ENCODE measurements around the gene FOXP1. TPM values are rescaled to one million over a fixed set of nuclear protein-coding genes. Genes with fewer than 3 reads are reported as not detected.

FOXP1 gene
- total RNA-seq, 1 donor from 2014 or later: 27.3 TPM

DNA sequence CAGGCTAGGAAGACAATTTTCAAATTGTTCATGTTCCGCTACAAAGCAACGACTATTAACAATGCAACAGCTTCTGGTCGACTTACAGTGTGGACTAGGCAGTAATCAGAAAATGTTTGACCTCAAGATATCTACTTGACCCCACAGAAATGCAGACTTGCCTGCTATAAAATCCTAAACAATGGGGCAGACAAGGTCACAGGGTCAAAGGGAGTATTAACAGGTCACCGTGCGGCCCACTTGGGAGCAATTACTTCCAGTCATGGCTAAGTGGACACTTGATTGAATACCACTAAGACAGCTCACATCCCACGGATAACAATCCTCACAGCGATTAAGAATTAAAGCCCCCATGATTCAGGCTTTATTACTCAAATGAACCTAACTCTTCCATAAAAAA, 58.9 kb downstream of the FOXP1 start:
- H3K36me3 ChIP-seq: no peaks in the 10 kb centered on the region

DNA sequence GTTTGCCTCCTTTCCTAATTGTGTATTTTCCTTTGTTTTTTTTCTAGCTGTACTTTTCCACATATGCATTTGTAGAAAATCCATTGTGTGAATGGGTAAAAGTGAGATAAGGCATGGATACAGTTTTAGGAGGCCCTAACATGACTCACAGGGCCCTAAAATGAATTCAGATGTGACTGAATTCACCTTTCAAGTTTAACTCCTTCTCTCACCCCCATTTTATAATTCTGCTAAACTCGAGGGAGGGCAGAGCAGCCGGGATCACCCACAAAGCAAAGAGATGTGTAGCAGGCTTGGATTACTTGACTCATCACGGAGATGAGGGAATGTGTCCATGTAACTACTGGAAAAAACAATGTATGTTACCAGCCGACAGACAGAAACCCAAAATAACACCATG, 59.9 kb downstream of the FOXP1 start:
- H3K4me3 Mint-ChIP-seq: no peak overlapping the region
- H3K4me1 Mint-ChIP-seq: peaks cover 44% of the 10 kb centered on the region
- Histone ChIP-seq H4K20me1 (ENCODE audit: low read depth) (peaks cover 32% of the 10 kb centered on the region), H3K9me3 (ENCODE audit: low read depth) (no peaks in the 10 kb centered on the region), H3K79me2 (ENCODE audit: low read depth) (no peaks in the 10 kb centered on the region), H3K27ac (no peak overlapping the region), H3K36me3 (no peaks in the 10 kb centered on the region), H2AFZ (replicated peaks) (no peak overlapping the region), H3K4me2 (no peak overlapping the region), H3K27me3 (no peaks in the 10 kb centered on the region), H3K9ac (no peak overlapping the region), H3K4me1 (no peaks in the 10 kb centered on the region), H3F3A (ENCODE audit: low read depth) (no peaks in the 10 kb centered on the region), H3K4me3 (no peak overlapping the region)
- no peaks in the 10 kb centered on the region for H3K9me3 Mint-ChIP-seq
- H3K36me3 Mint-ChIP-seq: peaks cover 7% of the 10 kb centered on the region
- DNase-seq (ENCODE audit: low spot score): no peak
- no peak for TF ChIP-seq EZH2phosphoT487 (IDR thresholded peaks at IDR 0.05)
- TF ChIP-seq, protein P1, sequence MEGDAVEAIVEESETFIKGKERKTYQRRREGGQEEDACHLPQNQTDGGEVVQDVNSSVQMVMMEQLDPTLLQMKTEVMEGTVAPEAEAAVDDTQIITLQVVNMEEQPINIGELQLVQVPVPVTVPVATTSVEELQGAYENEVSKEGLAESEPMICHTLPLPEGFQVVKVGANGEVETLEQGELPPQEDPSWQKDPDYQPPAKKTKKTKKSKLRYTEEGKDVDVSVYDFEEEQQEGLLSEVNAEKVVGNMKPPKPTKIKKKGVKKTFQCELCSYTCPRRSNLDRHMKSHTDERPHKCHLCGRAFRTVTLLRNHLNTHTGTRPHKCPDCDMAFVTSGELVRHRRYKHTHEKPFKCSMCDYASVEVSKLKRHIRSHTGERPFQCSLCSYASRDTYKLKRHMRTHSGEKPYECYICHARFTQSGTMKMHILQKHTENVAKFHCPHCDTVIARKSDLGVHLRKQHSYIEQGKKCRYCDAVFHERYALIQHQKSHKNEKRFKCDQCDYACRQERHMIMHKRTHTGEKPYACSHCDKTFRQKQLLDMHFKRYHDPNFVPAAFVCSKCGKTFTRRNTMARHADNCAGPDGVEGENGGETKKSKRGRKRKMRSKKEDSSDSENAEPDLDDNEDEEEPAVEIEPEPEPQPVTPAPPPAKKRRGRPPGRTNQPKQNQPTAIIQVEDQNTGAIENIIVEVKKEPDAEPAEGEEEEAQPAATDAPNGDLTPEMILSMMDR (IDR thresholded peaks at IDR 0.05): no peak
- no peak for TF ChIP-seq EZH2 (IDR thresholded peaks at IDR 0.05)
- no peak overlapping the region for H3K27ac Mint-ChIP-seq
- H3K27me3 Mint-ChIP-seq (ENCODE audit: insufficient read depth, low read depth): no peaks in the 10 kb centered on the region

More for the DNA sequence above, 58.9 kb downstream of the FOXP1 start:
- H3K27me3 ChIP-seq: no peaks in the 10 kb centered on the region
- H3K9me3 ChIP-seq (ENCODE audit: low read depth): no peaks in the 10 kb centered on the region
- TF ChIP-seq EZH2 (IDR thresholded peaks at IDR 0.05) (no peak), EZH2phosphoT487 (IDR thresholded peaks at IDR 0.05) (no peak)
- TF ChIP-seq, protein P1 (IDR thresholded peaks at IDR 0.05): no peak
- H3K27ac ChIP-seq: no peak overlapping the region
- H4K20me1 ChIP-seq (ENCODE audit: low read depth): peaks cover 37% of the 10 kb centered on the region
- H3K9ac ChIP-seq: no peak overlapping the region
- H3K27me3 Mint-ChIP-seq (ENCODE audit: insufficient read depth, low read depth): no peaks in the 10 kb centered on the region
- H3F3A ChIP-seq (ENCODE audit: low read depth): no peaks in the 10 kb centered on the region
- H3K79me2 ChIP-seq (ENCODE audit: low read depth): no peaks in the 10 kb centered on the region
- no peaks in the 10 kb centered on the region for H3K4me1 ChIP-seq
- H3K36me3 Mint-ChIP-seq: peaks cover 6% of the 10 kb centered on the region
- peaks cover 53% of the 10 kb centered on the region for H3K4me1 Mint-ChIP-seq
- H3K4me2 ChIP-seq: no peak overlapping the region
- H3K27ac Mint-ChIP-seq: no peak overlapping the region
- no peak overlapping the region for H3K4me3 ChIP-seq
- no peak overlapping the region for H3K4me3 Mint-ChIP-seq
- no peak overlapping the region for H2AFZ ChIP-seq (replicated peaks)
- no peaks in the 10 kb centered on the region for H3K9me3 Mint-ChIP-seq
- no peak for DNase-seq (ENCODE audit: low spot score)

DNA sequence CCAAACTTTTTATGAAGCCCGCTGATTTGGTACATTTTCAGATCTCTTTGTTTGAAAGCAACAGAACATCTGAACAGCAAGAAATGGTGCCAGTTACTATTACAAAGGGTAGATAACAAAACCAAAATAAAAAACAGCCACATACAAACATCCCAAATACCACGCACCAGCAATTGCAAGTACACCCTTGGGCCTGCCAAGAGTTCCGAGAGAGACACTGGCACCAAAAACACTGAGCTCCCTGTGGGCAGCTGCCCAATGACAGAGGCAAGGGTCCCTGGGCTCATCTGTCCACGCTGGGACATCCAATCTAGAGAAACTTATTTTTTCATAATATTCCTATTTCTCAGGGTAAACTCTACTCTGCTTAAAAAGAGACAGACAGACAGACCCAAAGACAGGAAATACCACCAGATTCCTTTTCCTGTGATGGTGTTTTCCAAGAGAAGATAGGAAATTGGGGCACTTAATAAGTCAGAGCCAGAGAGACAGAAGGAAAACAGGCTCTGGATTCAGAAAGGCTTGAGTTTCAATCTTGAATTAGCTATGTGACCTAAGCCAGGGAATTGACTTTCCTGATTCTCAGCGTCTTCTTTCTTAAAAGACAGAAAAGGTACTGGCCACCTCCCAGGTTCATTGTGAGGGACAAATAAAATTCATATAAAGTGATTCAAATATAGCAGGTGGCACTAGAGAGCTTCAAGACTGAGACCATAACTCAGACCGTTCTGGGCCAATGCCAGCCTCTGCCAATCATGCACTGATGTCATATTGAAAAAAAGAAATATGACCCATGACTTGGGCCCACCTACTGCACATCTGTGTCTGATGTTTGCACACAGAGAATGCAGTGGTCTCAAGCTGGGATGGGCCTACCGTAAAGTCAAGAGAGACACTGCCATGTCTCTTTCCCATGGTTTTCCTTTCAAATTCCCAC, 61.3 kb downstream of the FOXP1 start:
- Histone ChIP-seq H4K20me1 (ENCODE audit: low read depth) (peaks cover 32% of the 10 kb centered on the region), H3K79me2 (ENCODE audit: low read depth) (no peaks in the 10 kb centered on the region), H2AFZ (replicated peaks) (no peak overlapping the region), H3K27me3 (no peaks in the 10 kb centered on the region), H3K9me3 (ENCODE audit: low read depth) (no peaks in the 10 kb centered on the region), H3K27ac (no peak overlapping the region), H3K36me3 (no peaks in the 10 kb centered on the region), H3K4me2 (no peak overlapping the region), H3K4me1 (no peaks in the 10 kb centered on the region), H3K4me3 (no peak overlapping the region), H3F3A (ENCODE audit: low read depth) (no peaks in the 10 kb centered on the region), H3K9ac (no peak overlapping the region)
- TF ChIP-seq EZH2phosphoT487 (IDR thresholded peaks at IDR 0.05): no peak
- TF ChIP-seq, protein P1 (IDR thresholded peaks at IDR 0.05): no peak
- no peak for TF ChIP-seq EZH2 (IDR thresholded peaks at IDR 0.05)
- DNase-seq (ENCODE audit: low spot score): no peak
- H3K36me3 Mint-ChIP-seq: peaks cover 7% of the 10 kb centered on the region
- H3K4me1 Mint-ChIP-seq: peaks cover 43% of the 10 kb centered on the region
- no peak overlapping the region for H3K27ac Mint-ChIP-seq
- H3K27me3 Mint-ChIP-seq (ENCODE audit: insufficient read depth, low read depth): no peaks in the 10 kb centered on the region
- H3K4me3 Mint-ChIP-seq: no peak overlapping the region
- H3K9me3 Mint-ChIP-seq: no peaks in the 10 kb centered on the region

Measured in neural progenitor cell (in vitro differentiated cells).